Choroid plexus epithelial cell (primary cell): ENCODE data around the gene OSBPL6.

Source experiments
- DNase-seq: peaks from one replicate; pipeline ENCODE4 v3.0.0-alpha.2; 2010; ENCODE audit warnings: low read depth
- H3K4me3 ChIP-seq: 2 replicates; pipeline ENCODE4 v1.5.1; 2011; ENCODE audit warnings: low read depth, mild to moderate bottlenecking, control low read depth, low read length, moderate library complexity
- CTCF ChIP-seq: conservative IDR thresholded peaks from 2 replicates; pipeline ENCODE4 v1.5.1; 2011; ENCODE audit warnings: low read depth, mild to moderate bottlenecking, control low read depth, inconsistent platforms, low read length, moderate library complexity

Gene OSBPL6

GRCh38 chr2:178244777-178245176 is 50.5 kb downstream of the OSBPL6 start:
- no peak for DNase-seq
- no peak for TF ChIP-seq CTCF

GRCh38 chr2:178246696-178247095 is 52.4 kb downstream of the OSBPL6 start:
- DNase-seq = no peak
- TF ChIP-seq CTCF = no peak
- no peak overlapping the region for H3K4me3 ChIP-seq

More at GRCh38 chr2:178244777-178245176, 50.5 kb downstream of the OSBPL6 start:
- no peak overlapping the region for H3K4me3 ChIP-seq

- no peak overlapping the region for H3K4me3 ChIP-seq
- DNase-seq = no peak
- TF ChIP-seq CTCF = no peak
Observed at GRCh38 chr2:178247250-178247649, 52.9 kb downstream of the OSBPL6 start.

- DNase-seq = no peak
- H3K4me3 ChIP-seq = no peak overlapping the region
- no peak for TF ChIP-seq CTCF
Observed at GRCh38 chr2:178250429-178250828, 56.1 kb downstream of the OSBPL6 start.

- no peak for TF ChIP-seq CTCF
- DNase-seq = no peak
- H3K4me3 ChIP-seq = no peak overlapping the region
Observed at GRCh38 chr2:178251151-178251955, 57.0 kb downstream of the OSBPL6 start.

- TF ChIP-seq CTCF = no peak
- peak; percentile 34 for DNase-seq
- no peak overlapping the region for H3K4me3 ChIP-seq
Observed at GRCh38 chr2:178256382-178257042, 62.2 kb downstream of the OSBPL6 start.

GRCh38 chr2:178257127-178257526 is 62.8 kb downstream of the OSBPL6 start:
- H3K4me3 ChIP-seq = no peak overlapping the region
- DNase-seq = no peak
- no peak for TF ChIP-seq CTCF
